ENCODE results near the gene DNAL1. TPM values are rescaled to one million over a fixed set of nuclear protein-coding genes. Genes with fewer than 3 reads are reported as not detected.

DNAL1 gene
- total RNA-seq = 7.7 and 7.8 TPM in 2 replicates

GRCh38 chr14:73644531-73645247 is at the start of gene DNAL1:
TSS of gene DNAL1 (plus strand) at chr14:73644986. CDS start at chr14:73645040, 54 bp downstream.
- CTCF ChIA-PET = interaction anchor here (1.5 to 4.2 kb wide), 3 partner anchors 11 to 143 kb away, joined by 4 to 13 read pairs (median 6); no protein-coding TSS in a partner anchor
- intact Hi-C loops (cut with micrococcal nuclease) = loop anchor here (1.0 to 2.0 kb wide), 3 partner anchors 11 to 440 kb away; partner anchors contain the start of genes ALDH6A1 and LIN52
- H3K4me1 Mint-ChIP-seq = peaks cover 14% of the 10 kb centered on the region

DNA sequence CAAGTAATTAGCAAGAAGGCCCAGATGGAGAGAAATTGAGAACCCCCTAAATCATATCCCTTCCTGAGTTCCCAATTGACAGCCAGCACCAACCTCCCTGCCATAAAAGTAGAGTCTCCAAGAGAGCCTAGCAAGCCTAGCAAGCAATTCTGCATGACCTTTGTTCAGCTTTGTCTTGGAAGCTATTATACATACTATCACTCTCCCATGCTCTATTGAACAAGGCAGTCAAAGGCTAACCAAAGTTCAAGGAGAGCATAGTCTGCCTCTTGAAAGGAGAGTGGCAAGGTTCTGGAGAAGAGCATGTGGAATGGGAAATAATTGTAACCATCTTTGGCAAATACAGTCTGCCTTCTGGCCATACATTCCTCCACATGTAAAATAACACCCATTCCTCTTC is 45.3 kb upstream of the DNAL1 start:
- ChIA-PET POLR2A (no interaction called here), CTCF (no interaction called here)
- H3K36me3 Mint-ChIP-seq (ENCODE audit: low read depth) = no peaks in the 10 kb centered on the region
- intact Hi-C loops (cut with micrococcal nuclease) = no loop called here
- peaks cover 3% of the 10 kb centered on the region for H3K27me3 Mint-ChIP-seq
- H3K27ac Mint-ChIP-seq = no peak overlapping the region
- DNase-seq (no peak), ATAC-seq (ENCODE audit: low read depth) (no peak)
- no peaks in the 10 kb centered on the region for H3K4me1 Mint-ChIP-seq
- TF ChIP-seq, protein P1, sequence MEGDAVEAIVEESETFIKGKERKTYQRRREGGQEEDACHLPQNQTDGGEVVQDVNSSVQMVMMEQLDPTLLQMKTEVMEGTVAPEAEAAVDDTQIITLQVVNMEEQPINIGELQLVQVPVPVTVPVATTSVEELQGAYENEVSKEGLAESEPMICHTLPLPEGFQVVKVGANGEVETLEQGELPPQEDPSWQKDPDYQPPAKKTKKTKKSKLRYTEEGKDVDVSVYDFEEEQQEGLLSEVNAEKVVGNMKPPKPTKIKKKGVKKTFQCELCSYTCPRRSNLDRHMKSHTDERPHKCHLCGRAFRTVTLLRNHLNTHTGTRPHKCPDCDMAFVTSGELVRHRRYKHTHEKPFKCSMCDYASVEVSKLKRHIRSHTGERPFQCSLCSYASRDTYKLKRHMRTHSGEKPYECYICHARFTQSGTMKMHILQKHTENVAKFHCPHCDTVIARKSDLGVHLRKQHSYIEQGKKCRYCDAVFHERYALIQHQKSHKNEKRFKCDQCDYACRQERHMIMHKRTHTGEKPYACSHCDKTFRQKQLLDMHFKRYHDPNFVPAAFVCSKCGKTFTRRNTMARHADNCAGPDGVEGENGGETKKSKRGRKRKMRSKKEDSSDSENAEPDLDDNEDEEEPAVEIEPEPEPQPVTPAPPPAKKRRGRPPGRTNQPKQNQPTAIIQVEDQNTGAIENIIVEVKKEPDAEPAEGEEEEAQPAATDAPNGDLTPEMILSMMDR (IDR thresholded peaks at IDR 0.05) = no peak
- H3K9me3 Mint-ChIP-seq = no peaks in the 10 kb centered on the region
- H3K4me3 Mint-ChIP-seq = no peak overlapping the region

More at GRCh38 chr14:73644531-73645247, at the start of gene DNAL1:
- Mint-ChIP-seq H3K9me3 (no peaks in the 10 kb centered on the region), H3K36me3 (ENCODE audit: low read depth) (peaks cover 4% of the 10 kb centered on the region), H3K27ac (peak within 1 kb of the TSS; percentile 87), H3K4me3 (peak within 1 kb of the TSS; percentile 93), H3K27me3 (no peaks in the 10 kb centered on the region)
- DNase-seq (peak; percentile 89), ATAC-seq (ENCODE audit: low read depth) (peak; percentile 99)
- POLR2A ChIA-PET = interaction anchor here (0.6 to 2.3 kb wide), 6 partner anchors 10 to 186 kb away, joined by 3 to 8 read pairs (median 3); partner anchors contain the start of genes ACOT2 and PNMA1
- TF ChIP-seq, protein P1 (IDR thresholded peaks at IDR 0.05) = no peak

DNA sequence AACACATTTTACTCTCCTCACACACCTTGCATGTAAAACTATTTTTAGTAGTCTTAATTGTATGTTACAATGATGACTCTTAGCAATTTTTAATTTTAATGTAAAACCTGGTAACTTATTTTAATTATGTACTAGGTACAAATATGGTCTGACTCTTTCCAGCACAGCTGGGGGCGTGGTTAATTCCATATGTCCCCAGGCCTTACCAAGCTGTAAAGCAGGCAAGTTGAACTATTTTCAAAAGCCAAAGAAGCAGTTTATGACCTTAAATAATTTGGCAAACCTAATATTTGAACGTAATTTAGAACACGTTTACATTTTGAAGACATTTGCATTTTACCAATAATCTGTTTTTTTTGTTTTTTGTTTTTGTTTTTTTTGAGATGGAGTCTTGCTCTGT is 41.8 kb upstream of the DNAL1 start:
- CTCF ChIA-PET = no interaction called here
- ATAC-seq (ENCODE audit: low read depth) = no peak
- no peak overlapping the region for H3K4me3 Mint-ChIP-seq
- POLR2A ChIA-PET = no interaction called here
- no peaks in the 10 kb centered on the region for H3K36me3 Mint-ChIP-seq (ENCODE audit: low read depth)
- intact Hi-C loops (cut with micrococcal nuclease) = no loop called here
- H3K4me1 Mint-ChIP-seq = no peaks in the 10 kb centered on the region
- TF ChIP-seq, protein P1 (IDR thresholded peaks at IDR 0.05) = no peak
- no peak overlapping the region for H3K27ac Mint-ChIP-seq
- no peak for DNase-seq
- H3K9me3 Mint-ChIP-seq = no peaks in the 10 kb centered on the region
- H3K27me3 Mint-ChIP-seq = peaks cover 10% of the 10 kb centered on the region

- H3K4me3 Mint-ChIP-seq = no peak overlapping the region
- TF ChIP-seq, protein P1 (IDR thresholded peaks at IDR 0.05) = no peak
- POLR2A ChIA-PET = no interaction called here
- H3K27me3 Mint-ChIP-seq = peaks cover 10% of the 10 kb centered on the region
- ATAC-seq (ENCODE audit: low read depth) = no peak
- no peak overlapping the region for H3K27ac Mint-ChIP-seq
- no peaks in the 10 kb centered on the region for H3K4me1 Mint-ChIP-seq
- DNase-seq = no peak
- no peaks in the 10 kb centered on the region for H3K36me3 Mint-ChIP-seq (ENCODE audit: low read depth)
- intact Hi-C loops (cut with micrococcal nuclease) = no loop called here
- CTCF ChIA-PET = no interaction called here
- H3K9me3 Mint-ChIP-seq = no peaks in the 10 kb centered on the region
These were observed 38.5 kb upstream of the DNAL1 start for GRCh38 chr14:73606271-73606670.

DNA sequence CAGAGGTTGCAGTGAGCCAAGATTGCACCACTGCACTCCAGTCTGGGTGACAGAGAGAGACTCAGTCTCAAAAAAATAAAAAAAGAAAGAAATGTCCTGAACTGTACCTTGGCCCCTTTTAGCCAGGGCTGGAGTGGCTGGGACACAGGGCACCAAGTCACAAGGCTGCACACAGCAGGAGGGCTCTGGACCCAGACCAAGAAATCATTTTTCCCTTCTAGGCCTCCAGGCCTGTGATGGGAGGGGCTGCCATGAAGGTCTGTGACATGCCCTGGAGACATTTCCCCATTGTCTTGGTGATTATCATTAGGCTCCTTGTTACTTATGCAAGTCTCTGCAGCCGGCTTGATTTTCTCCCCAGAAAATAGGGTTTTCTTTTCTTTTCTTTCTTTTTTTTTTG is 37.5 kb upstream of the DNAL1 start:
- H3K4me3 Mint-ChIP-seq = no peak overlapping the region
- H3K9me3 Mint-ChIP-seq = no peaks in the 10 kb centered on the region
- intact Hi-C loops (cut with micrococcal nuclease) = no loop called here
- H3K27ac Mint-ChIP-seq = no peak overlapping the region
- no peaks in the 10 kb centered on the region for H3K36me3 Mint-ChIP-seq (ENCODE audit: low read depth)
- ChIA-PET POLR2A (no interaction called here), CTCF (no interaction called here)
- DNase-seq = no peak
- peaks cover 9% of the 10 kb centered on the region for H3K27me3 Mint-ChIP-seq
- no peaks in the 10 kb centered on the region for H3K4me1 Mint-ChIP-seq
- no peak for ATAC-seq (ENCODE audit: low read depth)
- TF ChIP-seq, protein P1 (IDR thresholded peaks at IDR 0.05) = no peak

Data from activated B cell treated with CpG ODN at 0.5 μM for 24 hours (primary cell).